Osteocyte (in vitro differentiated cells): ENCODE results near the gene DUSP16. TPM values are rescaled to one million over a fixed set of nuclear protein-coding genes. Genes with fewer than 3 reads are reported as not detected.

Source experiments
- DNase-seq: peaks from one replicate; pipeline ENCODE4 v3.0.0; 2021; ENCODE audit warnings: mixed read lengths; ENCODE audit not compliant: unreplicated experiment; ENCODE audit errors: extremely low spot score
- H3K27ac Mint-ChIP-seq: one replicate; pipeline ENCODE4 v1.8.0; 2021; ENCODE audit warnings: mild to moderate bottlenecking, mixed read lengths; ENCODE audit not compliant: unreplicated experiment
- H3K27me3 Mint-ChIP-seq: one replicate; pipeline ENCODE4 v1.8.0; 2021; ENCODE audit warnings: mixed read lengths; ENCODE audit not compliant: unreplicated experiment
- H3K36me3 Mint-ChIP-seq: one replicate; pipeline ENCODE4 v1.8.0; 2021; ENCODE audit warnings: mixed read lengths; ENCODE audit not compliant: unreplicated experiment
- H3K4me1 Mint-ChIP-seq: one replicate; pipeline ENCODE4 v1.8.0; 2021; ENCODE audit warnings: mixed read lengths; ENCODE audit not compliant: unreplicated experiment
- H3K4me3 Mint-ChIP-seq: one replicate; pipeline ENCODE4 v1.8.0; 2021; ENCODE audit warnings: mild to moderate bottlenecking, moderate library complexity, mixed read lengths; ENCODE audit not compliant: unreplicated experiment
- H3K9me3 Mint-ChIP-seq: one replicate; pipeline ENCODE4 v1.8.0; 2021; ENCODE audit warnings: mixed read lengths; ENCODE audit not compliant: unreplicated experiment
- total RNA-seq: library from RNA; stranded (reverse); gene quantifications from 2 replicates; pipeline ENCODE4 v1.2.1, GENCODE V29; 2021
- TF ChIP-seq, protein P1 (sequence below): fragments of 200-600 bp; sonication (generic); IDR thresholded peaks from 2 replicates; pipeline ENCODE4 v1.5.0; 2021; ENCODE audit warnings: antibody characterized with exemption, mild to moderate bottlenecking, moderate library complexity

Gene DUSP16
- total RNA-seq, 1 donor from 2014 or later, result 10.3 TPM

DNA sequence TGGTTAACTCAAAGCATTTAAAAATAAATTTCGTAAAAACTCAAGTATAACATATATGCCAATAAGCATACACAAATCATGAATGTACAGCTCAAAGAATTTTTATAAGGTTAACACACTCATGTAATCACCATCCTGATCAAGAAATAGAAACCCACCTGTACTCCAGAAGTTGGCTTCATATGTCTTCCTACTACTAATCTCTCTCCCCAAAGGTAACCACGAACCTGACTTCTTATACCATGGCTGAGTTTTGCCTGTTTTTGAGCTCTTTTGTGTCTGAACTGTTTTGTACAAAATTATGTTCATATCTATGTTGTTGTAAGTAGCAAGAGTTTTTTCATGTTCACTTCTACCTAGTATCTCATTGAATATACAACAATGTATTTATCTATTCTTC, 18.7 kb downstream of the DUSP16 start:
- H3K4me3 Mint-ChIP-seq, result no peak overlapping the region
- no peaks in the 10 kb centered on the region for H3K9me3 Mint-ChIP-seq
- peaks cover 2% of the 10 kb centered on the region for H3K36me3 Mint-ChIP-seq
- DNase-seq, result no peak
- TF ChIP-seq, protein P1, sequence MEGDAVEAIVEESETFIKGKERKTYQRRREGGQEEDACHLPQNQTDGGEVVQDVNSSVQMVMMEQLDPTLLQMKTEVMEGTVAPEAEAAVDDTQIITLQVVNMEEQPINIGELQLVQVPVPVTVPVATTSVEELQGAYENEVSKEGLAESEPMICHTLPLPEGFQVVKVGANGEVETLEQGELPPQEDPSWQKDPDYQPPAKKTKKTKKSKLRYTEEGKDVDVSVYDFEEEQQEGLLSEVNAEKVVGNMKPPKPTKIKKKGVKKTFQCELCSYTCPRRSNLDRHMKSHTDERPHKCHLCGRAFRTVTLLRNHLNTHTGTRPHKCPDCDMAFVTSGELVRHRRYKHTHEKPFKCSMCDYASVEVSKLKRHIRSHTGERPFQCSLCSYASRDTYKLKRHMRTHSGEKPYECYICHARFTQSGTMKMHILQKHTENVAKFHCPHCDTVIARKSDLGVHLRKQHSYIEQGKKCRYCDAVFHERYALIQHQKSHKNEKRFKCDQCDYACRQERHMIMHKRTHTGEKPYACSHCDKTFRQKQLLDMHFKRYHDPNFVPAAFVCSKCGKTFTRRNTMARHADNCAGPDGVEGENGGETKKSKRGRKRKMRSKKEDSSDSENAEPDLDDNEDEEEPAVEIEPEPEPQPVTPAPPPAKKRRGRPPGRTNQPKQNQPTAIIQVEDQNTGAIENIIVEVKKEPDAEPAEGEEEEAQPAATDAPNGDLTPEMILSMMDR, result no peak
- no peak overlapping the region for H3K27ac Mint-ChIP-seq
- H3K27me3 Mint-ChIP-seq, result no peaks in the 10 kb centered on the region
- peaks cover 3% of the 10 kb centered on the region for H3K4me1 Mint-ChIP-seq

DNA sequence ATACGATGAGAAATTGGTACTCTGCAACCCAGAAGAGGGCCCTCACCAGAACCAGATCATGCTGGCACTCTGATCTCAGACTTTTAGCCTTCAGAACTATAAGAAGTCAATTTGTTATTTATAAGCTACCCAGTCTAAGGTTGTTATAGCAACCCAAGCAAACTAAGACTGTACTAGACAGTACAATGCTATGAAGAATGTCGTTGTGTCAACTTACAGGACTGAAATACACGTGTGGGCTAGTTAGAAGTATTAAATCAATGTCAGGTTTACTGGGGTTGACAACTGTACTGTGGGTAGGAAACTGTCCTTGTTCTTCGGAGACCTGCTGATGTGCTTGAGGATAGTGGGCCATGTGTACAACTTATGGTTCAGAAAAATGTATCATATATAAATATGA, 19.7 kb downstream of the DUSP16 start:
- H3K27me3 Mint-ChIP-seq, result no peaks in the 10 kb centered on the region
- peaks cover 2% of the 10 kb centered on the region for H3K4me1 Mint-ChIP-seq
- no peak for DNase-seq
- TF ChIP-seq, protein P1, result no peak
- H3K9me3 Mint-ChIP-seq, result no peaks in the 10 kb centered on the region
- H3K4me3 Mint-ChIP-seq, result no peak overlapping the region
- no peak overlapping the region for H3K27ac Mint-ChIP-seq
- peaks cover 2% of the 10 kb centered on the region for H3K36me3 Mint-ChIP-seq

DNA sequence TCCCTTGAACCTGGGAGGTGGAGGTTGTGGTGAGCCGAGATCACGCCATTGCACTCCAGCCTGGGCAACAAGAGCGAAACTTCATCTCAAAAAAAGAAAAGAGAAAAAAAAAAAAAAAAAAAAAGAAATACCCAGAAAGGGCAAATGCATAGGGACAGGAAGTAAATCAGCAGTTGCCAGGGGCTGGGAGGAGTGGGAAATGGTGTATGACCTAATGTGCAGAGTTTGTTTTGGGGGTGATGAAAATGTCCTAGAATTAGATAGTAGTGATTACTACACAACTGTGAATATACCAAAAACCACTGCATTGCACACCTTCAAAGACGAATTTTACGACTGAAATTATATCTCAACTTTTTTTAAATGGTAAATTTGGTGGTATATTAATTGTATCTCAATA, 20.4 kb downstream of the DUSP16 start:
- H3K27ac Mint-ChIP-seq, result no peak overlapping the region
- H3K4me3 Mint-ChIP-seq, result no peak overlapping the region
- H3K27me3 Mint-ChIP-seq, result no peaks in the 10 kb centered on the region
- DNase-seq, result no peak
- TF ChIP-seq, protein P1, result no peak
- H3K9me3 Mint-ChIP-seq, result no peaks in the 10 kb centered on the region
- no peaks in the 10 kb centered on the region for H3K4me1 Mint-ChIP-seq
- H3K36me3 Mint-ChIP-seq, result peaks cover 2% of the 10 kb centered on the region

DNA sequence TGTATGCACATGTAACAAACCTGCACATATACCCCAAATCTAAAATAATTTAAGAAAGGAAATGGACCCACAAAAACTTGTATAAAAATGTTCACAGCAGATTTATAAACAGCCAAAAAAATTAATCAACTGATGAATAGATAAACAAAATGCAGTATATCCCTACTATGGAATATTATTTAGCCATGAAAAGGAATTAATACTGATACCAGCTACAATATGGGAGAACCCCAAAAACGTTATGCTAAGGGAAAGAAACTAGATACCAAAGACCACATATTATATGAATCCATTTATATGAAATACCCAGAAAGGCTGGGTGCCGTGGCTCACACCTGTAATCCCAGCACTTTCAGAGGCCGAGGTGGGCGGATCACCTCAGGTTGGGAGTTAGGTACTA, 20.9 kb downstream of the DUSP16 start:
- TF ChIP-seq, protein P1, result no peak
- H3K27ac Mint-ChIP-seq, result no peak overlapping the region

DNA sequence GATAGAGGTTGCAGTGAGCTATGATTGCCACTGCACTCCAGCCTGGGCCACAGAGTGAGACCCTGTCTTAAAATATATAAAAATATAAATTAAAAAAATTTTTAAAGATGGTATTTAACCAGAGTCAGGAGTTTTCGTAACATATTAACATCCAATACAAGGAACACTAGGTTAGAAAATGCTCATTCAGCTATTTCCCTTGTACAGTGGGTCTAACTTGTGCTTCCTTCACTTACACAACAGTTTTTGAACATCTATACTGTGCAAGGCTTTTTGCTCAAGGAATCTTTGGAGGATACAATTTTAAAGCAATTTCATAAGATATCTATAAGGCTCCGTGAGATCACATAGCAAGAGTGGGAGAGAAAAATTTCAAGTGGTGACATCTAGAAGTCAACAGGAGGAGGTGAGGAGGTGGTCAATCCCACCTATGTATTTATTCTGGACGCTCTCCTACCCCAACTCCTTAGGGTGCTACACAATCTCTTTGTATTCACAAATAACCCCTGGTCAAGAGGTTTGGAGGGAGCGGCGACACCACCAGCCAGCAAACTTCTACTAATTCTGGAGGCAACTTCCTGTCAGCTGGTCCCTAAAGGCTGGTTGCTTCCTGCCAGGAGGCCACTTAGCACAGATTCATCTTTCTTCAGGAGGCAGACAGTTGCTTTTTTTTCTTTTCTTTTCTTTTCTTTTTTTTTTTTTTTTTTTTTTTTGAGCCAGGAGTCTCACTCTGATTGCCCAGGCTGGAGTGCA, 22.2 kb downstream of the DUSP16 start:
- Mint-ChIP-seq H3K27me3 (no peaks in the 10 kb centered on the region), H3K4me3 (no peak overlapping the region), H3K36me3 (peaks cover 2% of the 10 kb centered on the region), H3K9me3 (no peaks in the 10 kb centered on the region), H3K4me1 (no peaks in the 10 kb centered on the region), H3K27ac (no peak overlapping the region)
- no peak for DNase-seq
- TF ChIP-seq, protein P1, result no peak

More for the DNA sequence above, 20.9 kb downstream of the DUSP16 start:
- Mint-ChIP-seq H3K4me3 (no peak overlapping the region), H3K27me3 (no peaks in the 10 kb centered on the region), H3K4me1 (no peaks in the 10 kb centered on the region), H3K36me3 (peaks cover 2% of the 10 kb centered on the region), H3K9me3 (no peaks in the 10 kb centered on the region)
- DNase-seq, result no peak
